Measurements from ENCODE around the gene CDK16. TPM values are rescaled to one million over a fixed set of nuclear protein-coding genes. Genes with fewer than 3 reads are reported as not detected.

Gene CDK16
- polyA plus RNA-seq, 1 donor from 2014 or later = 99.0 TPM

DNA sequence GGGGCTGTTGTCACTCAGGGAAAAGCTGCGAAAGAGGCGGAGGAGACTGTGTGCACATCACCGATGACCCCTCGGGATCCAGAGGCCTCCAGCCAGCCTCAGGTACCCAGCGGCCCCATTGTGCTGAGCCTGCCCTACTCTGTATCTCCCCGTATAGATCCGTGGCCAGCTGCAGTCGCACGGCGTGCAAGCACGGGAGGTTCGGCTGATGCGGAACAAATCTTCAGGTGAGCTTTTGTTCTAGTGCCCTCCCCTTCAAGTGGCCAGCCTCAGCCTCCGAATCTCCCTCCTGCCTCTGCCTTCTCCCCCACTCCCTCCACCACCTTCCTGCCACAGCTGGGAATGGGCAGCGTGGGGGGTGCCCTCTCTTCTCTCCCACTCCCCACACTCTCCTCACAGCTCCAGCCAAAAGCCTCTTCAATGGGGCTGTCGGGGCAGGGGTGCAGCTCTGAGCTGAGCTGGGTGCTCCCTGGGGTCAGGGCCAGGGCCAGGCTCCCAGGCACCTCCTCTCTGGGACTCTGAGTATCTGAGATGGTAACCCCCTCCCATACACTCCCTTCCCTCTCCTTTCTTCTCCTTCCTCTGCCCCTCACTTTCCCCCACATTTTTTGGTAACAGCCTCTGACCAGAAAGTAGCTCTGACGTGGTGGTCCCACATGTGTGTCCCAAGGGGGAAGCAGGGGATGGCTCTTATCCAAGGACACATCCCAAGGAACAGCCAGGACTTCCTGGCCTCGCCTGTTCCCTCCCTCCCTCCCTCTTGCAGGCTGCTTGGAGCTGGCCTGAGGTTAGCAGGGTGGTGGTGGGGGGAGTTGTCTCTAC lies 45.3 kb upstream of the CDK16 start:
- Histone ChIP-seq H3K79me2 (replicated peaks; ENCODE audit: insufficient read depth, low read length) (no peaks in the 10 kb centered on the region), H3K27me3 (ENCODE audit: insufficient read depth, low read depth, low read length) (no peaks in the 10 kb centered on the region), H3K4me2 (ENCODE audit: low read length) (no peak overlapping the region), H3K9me3 (ENCODE audit: low read length) (no peaks in the 10 kb centered on the region), H4K20me1 (ENCODE audit: insufficient read depth) (no peaks in the 10 kb centered on the region), H3K4me3 (ENCODE audit: low read length) (no peak overlapping the region), H3F3A (ENCODE audit: insufficient read depth, low read length, poor library complexity, severe bottlenecking) (no peaks in the 10 kb centered on the region), H3K9me2 (ENCODE audit: insufficient read depth, low read length) (no peaks in the 10 kb centered on the region), H2AFZ (ENCODE audit: low read depth, low read length) (no peak overlapping the region), H3K27ac (ENCODE audit: low read length) (no peak overlapping the region), H3K36me3 (ENCODE audit: insufficient read depth, low read length) (no peaks in the 10 kb centered on the region), H3K9ac (ENCODE audit: low read length) (no peak overlapping the region)
- TF ChIP-seq, protein P1, sequence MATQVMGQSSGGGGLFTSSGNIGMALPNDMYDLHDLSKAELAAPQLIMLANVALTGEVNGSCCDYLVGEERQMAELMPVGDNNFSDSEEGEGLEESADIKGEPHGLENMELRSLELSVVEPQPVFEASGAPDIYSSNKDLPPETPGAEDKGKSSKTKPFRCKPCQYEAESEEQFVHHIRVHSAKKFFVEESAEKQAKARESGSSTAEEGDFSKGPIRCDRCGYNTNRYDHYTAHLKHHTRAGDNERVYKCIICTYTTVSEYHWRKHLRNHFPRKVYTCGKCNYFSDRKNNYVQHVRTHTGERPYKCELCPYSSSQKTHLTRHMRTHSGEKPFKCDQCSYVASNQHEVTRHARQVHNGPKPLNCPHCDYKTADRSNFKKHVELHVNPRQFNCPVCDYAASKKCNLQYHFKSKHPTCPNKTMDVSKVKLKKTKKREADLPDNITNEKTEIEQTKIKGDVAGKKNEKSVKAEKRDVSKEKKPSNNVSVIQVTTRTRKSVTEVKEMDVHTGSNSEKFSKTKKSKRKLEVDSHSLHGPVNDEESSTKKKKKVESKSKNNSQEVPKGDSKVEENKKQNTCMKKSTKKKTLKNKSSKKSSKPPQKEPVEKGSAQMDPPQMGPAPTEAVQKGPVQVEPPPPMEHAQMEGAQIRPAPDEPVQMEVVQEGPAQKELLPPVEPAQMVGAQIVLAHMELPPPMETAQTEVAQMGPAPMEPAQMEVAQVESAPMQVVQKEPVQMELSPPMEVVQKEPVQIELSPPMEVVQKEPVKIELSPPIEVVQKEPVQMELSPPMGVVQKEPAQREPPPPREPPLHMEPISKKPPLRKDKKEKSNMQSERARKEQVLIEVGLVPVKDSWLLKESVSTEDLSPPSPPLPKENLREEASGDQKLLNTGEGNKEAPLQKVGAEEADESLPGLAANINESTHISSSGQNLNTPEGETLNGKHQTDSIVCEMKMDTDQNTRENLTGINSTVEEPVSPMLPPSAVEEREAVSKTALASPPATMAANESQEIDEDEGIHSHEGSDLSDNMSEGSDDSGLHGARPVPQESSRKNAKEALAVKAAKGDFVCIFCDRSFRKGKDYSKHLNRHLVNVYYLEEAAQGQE (IDR thresholded peaks at IDR 0.05; ENCODE audit: borderline replicate concordance) = no peak
- TF ChIP-seq, protein P2, sequence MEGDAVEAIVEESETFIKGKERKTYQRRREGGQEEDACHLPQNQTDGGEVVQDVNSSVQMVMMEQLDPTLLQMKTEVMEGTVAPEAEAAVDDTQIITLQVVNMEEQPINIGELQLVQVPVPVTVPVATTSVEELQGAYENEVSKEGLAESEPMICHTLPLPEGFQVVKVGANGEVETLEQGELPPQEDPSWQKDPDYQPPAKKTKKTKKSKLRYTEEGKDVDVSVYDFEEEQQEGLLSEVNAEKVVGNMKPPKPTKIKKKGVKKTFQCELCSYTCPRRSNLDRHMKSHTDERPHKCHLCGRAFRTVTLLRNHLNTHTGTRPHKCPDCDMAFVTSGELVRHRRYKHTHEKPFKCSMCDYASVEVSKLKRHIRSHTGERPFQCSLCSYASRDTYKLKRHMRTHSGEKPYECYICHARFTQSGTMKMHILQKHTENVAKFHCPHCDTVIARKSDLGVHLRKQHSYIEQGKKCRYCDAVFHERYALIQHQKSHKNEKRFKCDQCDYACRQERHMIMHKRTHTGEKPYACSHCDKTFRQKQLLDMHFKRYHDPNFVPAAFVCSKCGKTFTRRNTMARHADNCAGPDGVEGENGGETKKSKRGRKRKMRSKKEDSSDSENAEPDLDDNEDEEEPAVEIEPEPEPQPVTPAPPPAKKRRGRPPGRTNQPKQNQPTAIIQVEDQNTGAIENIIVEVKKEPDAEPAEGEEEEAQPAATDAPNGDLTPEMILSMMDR (IDR thresholded peaks at IDR 0.05; ENCODE audit: poor library complexity, severe bottlenecking) = no peak
- TF ChIP-seq EP300 (conservative IDR thresholded peaks at IDR 0.05; ENCODE audit: poor library complexity, severe bottlenecking) = no peak
- TF ChIP-seq SMC3 (conservative IDR thresholded peaks at IDR 0.05; ENCODE audit: poor library complexity) = no peak
- no peak for TF ChIP-seq POLR2AphosphoS5 (IDR thresholded peaks at IDR 0.05)
- TF ChIP-seq MXI1 (conservative IDR thresholded peaks at IDR 0.05; ENCODE audit: poor library complexity, severe bottlenecking) = no peak
- TF ChIP-seq RAD21 (conservative IDR thresholded peaks at IDR 0.05) = no peak

DNA sequence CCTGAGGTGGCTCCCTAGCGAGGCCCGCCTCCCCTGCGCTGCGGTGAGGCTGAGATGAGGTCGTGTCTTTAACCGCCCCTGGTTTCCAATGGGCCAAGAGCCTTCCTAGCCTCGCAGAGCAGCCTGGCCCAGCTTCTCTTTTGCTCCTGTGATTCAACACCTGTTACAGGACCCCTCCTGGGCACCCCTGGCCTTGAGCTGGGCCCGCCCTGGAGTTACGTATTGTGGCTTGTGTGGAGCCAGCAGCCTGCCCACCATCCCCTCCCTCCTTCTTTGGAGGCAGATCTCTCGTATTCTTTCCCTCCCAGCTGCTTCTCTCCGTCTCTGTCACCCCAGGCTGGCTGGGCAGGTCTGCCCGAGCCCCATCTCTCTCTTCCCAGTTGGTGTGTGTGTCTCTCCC lies 44.1 kb upstream of the CDK16 start:
- H3F3A ChIP-seq (ENCODE audit: insufficient read depth, low read length, poor library complexity, severe bottlenecking) = no peaks in the 10 kb centered on the region
- no peaks in the 10 kb centered on the region for H3K27me3 ChIP-seq (ENCODE audit: insufficient read depth, low read depth, low read length)
- H4K20me1 ChIP-seq (ENCODE audit: insufficient read depth) = no peaks in the 10 kb centered on the region
- no peak overlapping the region for H2AFZ ChIP-seq (ENCODE audit: low read depth, low read length)
- no peaks in the 10 kb centered on the region for H3K9me3 ChIP-seq (ENCODE audit: low read length)
- H3K4me2 ChIP-seq (ENCODE audit: low read length) = no peak overlapping the region
- H3K36me3 ChIP-seq (ENCODE audit: insufficient read depth, low read length) = no peaks in the 10 kb centered on the region
- TF ChIP-seq SMC3 (conservative IDR thresholded peaks at IDR 0.05; ENCODE audit: poor library complexity) = no peak
- TF ChIP-seq EZH2 (IDR thresholded peaks at IDR 0.05; ENCODE audit: borderline replicate concordance, insufficient read depth, low read length, poor library complexity, severe bottlenecking) = no peak
- TF ChIP-seq, protein P1 (IDR thresholded peaks at IDR 0.05; ENCODE audit: borderline replicate concordance) = no peak
- TF ChIP-seq POLR2AphosphoS5 (IDR thresholded peaks at IDR 0.05) = no peak
- TF ChIP-seq TAF1 (IDR thresholded peaks at IDR 0.05; ENCODE audit: low read depth) = no peak
- TF ChIP-seq, protein P2 (IDR thresholded peaks at IDR 0.05; ENCODE audit: poor library complexity, severe bottlenecking) = no peak
- no peak for TF ChIP-seq EP300 (conservative IDR thresholded peaks at IDR 0.05; ENCODE audit: poor library complexity, severe bottlenecking)
- no peak for TF ChIP-seq RAD21 (conservative IDR thresholded peaks at IDR 0.05)
- TF ChIP-seq MXI1 (conservative IDR thresholded peaks at IDR 0.05; ENCODE audit: poor library complexity, severe bottlenecking) = no peak
- H3K9ac ChIP-seq (ENCODE audit: low read length) = no peak overlapping the region
- H3K79me2 ChIP-seq (replicated peaks; ENCODE audit: insufficient read depth, low read length) = no peaks in the 10 kb centered on the region
- no peaks in the 10 kb centered on the region for H3K9me2 ChIP-seq (ENCODE audit: insufficient read depth, low read length)
- H3K4me3 ChIP-seq (ENCODE audit: low read length) = no peak overlapping the region
- H3K27ac ChIP-seq (ENCODE audit: low read length) = no peak overlapping the region

Data from neural cell (in vitro differentiated cells).